DOHH2 (cell line): ENCODE results near the gene CCDC137.

Source experiments
- H3F3A ChIP-seq: fragments of 200-600 bp; sonication (generic), shearing (Covaris generic); 2 replicates; pipeline ENCODE4 v1.6.0; 2016; ENCODE audit warnings: antibody characterized with exemption, mild to moderate bottlenecking; ENCODE audit not compliant: control insufficient read depth, insufficient read depth
- H3K27ac ChIP-seq: fragments of 200-600 bp; sonication (generic); 2 replicates; pipeline ENCODE4 v1.5.1; 2014; ENCODE audit warnings: low read depth, mild to moderate bottlenecking, low read length, moderate library complexity
- H3K27me3 ChIP-seq: fragments of 200-600 bp; sonication (generic); 2 replicates; pipeline ENCODE4 v1.6.1; 2014; ENCODE audit warnings: mild to moderate bottlenecking, low read length, mixed read lengths; ENCODE audit not compliant: control insufficient read depth
- H3K36me3 ChIP-seq: fragments of 200-600 bp; sonication (generic); 2 replicates; pipeline ENCODE4 v1.6.1; 2014; ENCODE audit warnings: mild to moderate bottlenecking, low read length, moderate library complexity, mixed read lengths; ENCODE audit not compliant: control insufficient read depth
- H3K4me1 ChIP-seq: fragments of 200-600 bp; sonication (generic); 2 replicates; pipeline ENCODE4 v1.6.1; 2014; ENCODE audit warnings: mild to moderate bottlenecking, low read length, mixed read lengths; ENCODE audit not compliant: control insufficient read depth
- H3K4me2 ChIP-seq: fragments of 200-600 bp; sonication (generic); 2 replicates; pipeline ENCODE4 v1.6.0; 2014; ENCODE audit warnings: mild to moderate bottlenecking, low read length, moderate library complexity
- H3K4me3 ChIP-seq: fragments of 200-600 bp; sonication (generic); 2 replicates; pipeline ENCODE4 v1.5.1; 2014; ENCODE audit warnings: mild to moderate bottlenecking, low read length, mixed read lengths
- H3K79me2 ChIP-seq: fragments of 200-600 bp; sonication (generic); 2 replicates; pipeline ENCODE4 v1.6.1; 2014; ENCODE audit warnings: mild to moderate bottlenecking, low read length, mixed read lengths; ENCODE audit not compliant: control insufficient read depth
- H3K9me2 ChIP-seq: fragments of 200-600 bp; sonication (generic); replicated peaks from 2 replicates; pipeline ENCODE4 v1.6.1; 2014; ENCODE audit warnings: mild to moderate bottlenecking, low read length, mixed read lengths; ENCODE audit not compliant: control insufficient read depth
- H3K9me3 ChIP-seq: fragments of 200-600 bp; sonication (generic); 2 replicates; pipeline ENCODE4 v1.6.1; 2014; ENCODE audit warnings: antibody characterized with exemption, low read length, mixed read lengths; ENCODE audit not compliant: control insufficient read depth, insufficient read depth
- H4K20me1 ChIP-seq: fragments of 200-600 bp; sonication (generic); 2 replicates; pipeline ENCODE4 v1.6.0; 2014; ENCODE audit warnings: low read depth, mild to moderate bottlenecking, antibody characterized with exemption, low read length, moderate library complexity; ENCODE audit not compliant: control insufficient read depth, insufficient read depth
- EZH2phosphoT487 ChIP-seq: fragments of 200-600 bp; sonication (generic); IDR thresholded peaks from 2 replicates; pipeline ENCODE4 v1.6.1; 2017; ENCODE audit warnings: borderline replicate concordance, mild to moderate bottlenecking, antibody characterized with exemption, low read length, moderate library complexity, mixed read lengths
- TF ChIP-seq, protein P1 (sequence below): fragments of 200-600 bp; sonication (generic); IDR thresholded peaks from one replicate; pipeline ENCODE4 v1.5.1; 2014; ENCODE audit warnings: antibody characterized with exemption, mild to moderate bottlenecking, low read depth, low read length; ENCODE audit not compliant: poor library complexity, severe bottlenecking

Gene CCDC137

DNA sequence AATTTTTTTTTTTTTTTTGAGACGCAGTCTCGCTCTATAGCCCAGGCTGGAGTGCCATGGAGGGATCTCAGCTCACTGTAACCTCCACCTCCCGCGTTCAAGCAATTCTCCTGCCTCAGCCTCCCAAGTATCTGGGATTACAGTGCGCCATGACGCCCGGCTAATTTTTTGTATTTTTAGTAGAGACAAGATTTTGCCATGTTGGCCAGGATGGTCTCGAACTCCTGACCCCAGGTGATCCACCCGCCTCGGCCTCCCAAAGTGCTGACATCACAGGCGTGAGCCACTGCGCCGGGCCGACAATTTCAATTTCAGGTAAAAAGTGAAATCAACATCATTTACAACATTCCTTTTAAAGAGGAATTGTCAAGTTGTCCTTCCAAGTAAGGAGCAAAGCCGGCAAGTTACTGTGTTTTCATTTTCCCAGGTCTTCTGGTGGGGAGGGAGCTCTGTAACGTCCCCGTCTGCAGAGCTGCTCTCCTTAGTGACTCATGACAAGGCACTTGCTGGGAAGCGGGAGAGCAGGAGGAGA is 30.5 kb upstream of the CCDC137 start:
- Histone ChIP-seq H3K9me2 (no peaks in the 10 kb centered on the region), H4K20me1 (no peaks in the 10 kb centered on the region; the same call in 1 of the 2 replicates), H3K27ac (peak overlapping the region; percentile 73), H3K36me3 (peaks cover 26% of the 10 kb centered on the region), H3F3A (peaks cover 14% of the 10 kb centered on the region), H3K4me3 (peak overlapping the region; percentile 91), H3K9me3 (no peaks in the 10 kb centered on the region), H3K79me2 (peaks cover 55% of the 10 kb centered on the region), H3K4me2 (peak overlapping the region; percentile 89), H3K27me3 (no peaks in the 10 kb centered on the region), H3K4me1 (peaks cover 36% of the 10 kb centered on the region)
- TF ChIP-seq EZH2phosphoT487 = no peak
- TF ChIP-seq, protein P1, sequence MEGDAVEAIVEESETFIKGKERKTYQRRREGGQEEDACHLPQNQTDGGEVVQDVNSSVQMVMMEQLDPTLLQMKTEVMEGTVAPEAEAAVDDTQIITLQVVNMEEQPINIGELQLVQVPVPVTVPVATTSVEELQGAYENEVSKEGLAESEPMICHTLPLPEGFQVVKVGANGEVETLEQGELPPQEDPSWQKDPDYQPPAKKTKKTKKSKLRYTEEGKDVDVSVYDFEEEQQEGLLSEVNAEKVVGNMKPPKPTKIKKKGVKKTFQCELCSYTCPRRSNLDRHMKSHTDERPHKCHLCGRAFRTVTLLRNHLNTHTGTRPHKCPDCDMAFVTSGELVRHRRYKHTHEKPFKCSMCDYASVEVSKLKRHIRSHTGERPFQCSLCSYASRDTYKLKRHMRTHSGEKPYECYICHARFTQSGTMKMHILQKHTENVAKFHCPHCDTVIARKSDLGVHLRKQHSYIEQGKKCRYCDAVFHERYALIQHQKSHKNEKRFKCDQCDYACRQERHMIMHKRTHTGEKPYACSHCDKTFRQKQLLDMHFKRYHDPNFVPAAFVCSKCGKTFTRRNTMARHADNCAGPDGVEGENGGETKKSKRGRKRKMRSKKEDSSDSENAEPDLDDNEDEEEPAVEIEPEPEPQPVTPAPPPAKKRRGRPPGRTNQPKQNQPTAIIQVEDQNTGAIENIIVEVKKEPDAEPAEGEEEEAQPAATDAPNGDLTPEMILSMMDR = no peak

DNA sequence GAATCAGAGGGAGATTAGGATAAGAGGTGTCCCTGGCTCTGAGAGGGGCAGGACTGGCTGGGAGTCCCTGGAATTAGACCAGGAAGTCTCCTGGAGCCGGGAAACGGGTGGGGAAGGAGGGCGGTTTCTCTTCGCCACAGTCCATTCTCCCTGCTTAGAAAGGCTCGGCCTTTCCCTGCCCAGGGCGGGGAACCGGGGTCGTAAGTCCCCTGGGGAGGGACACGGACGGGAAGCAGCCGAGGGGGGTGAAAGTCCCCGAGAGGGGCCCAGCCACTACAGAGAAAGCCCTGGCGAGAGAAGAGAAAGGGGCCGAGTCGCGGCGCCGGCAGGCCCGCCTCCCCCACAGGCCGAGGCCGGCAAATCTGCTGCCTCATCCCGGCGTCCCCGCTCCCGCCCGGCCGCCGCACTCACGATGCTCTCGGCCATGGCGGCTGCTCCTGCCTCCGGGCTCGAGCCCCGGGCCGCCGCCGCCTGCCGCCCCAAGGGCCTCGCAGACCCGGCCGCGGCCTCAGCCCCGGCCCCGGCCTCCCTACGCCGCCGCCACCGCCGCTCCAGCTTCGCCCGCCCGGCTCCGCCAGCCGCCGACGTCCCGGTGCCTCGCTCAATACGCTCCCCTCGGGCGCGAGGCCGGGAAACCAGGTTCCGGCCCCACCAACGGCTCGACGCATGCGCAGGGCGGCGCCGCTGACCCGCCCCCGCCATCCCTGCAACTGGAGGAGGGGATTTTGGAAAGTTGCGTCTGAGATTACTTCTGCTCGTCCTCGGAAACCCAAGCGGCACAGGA is 29.8 kb upstream of the CCDC137 start, which contains the start of the genes NPLOC4 and TSPAN10:
NPLOC4 (minus strand) TSS at position 608 of the 784 bp plus-strand sequence; CDS start at position 426, 182 bp downstream.
TSPAN10 (plus strand) TSS at position 692 of the 784 bp plus-strand sequence. CDS start 5,217 bp downstream, outside the sequence.
- Histone ChIP-seq H3K4me2 (peak within 1 kb of the TSS; percentile 89), H3K4me1 (peaks cover 36% of the 10 kb centered on the region), H4K20me1 (no peaks in the 10 kb centered on the region; the same call in 1 of the 2 replicates), H3K9me2 (no peaks in the 10 kb centered on the region), H3K9me3 (no peaks in the 10 kb centered on the region), H3F3A (peaks cover 14% of the 10 kb centered on the region), H3K36me3 (peaks cover 25% of the 10 kb centered on the region), H3K79me2 (peaks cover 51% of the 10 kb centered on the region), H3K27ac (peak within 1 kb of the TSS; percentile 73), H3K4me3 (peak within 1 kb of the TSS; percentile 91), H3K27me3 (no peaks in the 10 kb centered on the region)
- TF ChIP-seq EZH2phosphoT487 = no peak
- TF ChIP-seq, protein P1 = no peak

DNA sequence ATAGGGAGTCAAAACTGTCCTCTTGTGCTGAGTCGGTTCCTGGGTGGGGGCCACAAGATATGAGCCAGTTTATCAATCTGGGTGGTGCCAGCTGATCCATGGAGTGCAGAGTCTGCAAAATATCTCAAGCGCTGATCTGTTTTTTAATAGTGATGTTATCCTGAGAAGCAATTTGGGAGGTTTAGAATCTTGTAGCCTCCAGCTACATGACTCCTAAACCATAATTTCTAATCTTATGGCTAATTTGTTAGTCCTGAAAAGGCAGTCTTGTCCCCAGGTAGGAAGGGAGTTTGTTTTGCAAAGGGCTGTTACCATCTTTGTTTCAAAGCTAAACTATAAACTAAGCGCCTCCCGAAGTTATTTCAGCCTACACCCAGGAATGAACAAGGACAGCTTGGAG is 27.9 kb upstream of the CCDC137 start:
- Histone ChIP-seq H3F3A (peaks cover 9% of the 10 kb centered on the region), H3K27ac (no peak overlapping the region), H4K20me1 (no peaks in the 10 kb centered on the region), H3K36me3 (peaks cover 13% of the 10 kb centered on the region), H3K9me3 (no peaks in the 10 kb centered on the region), H3K79me2 (peaks cover 31% of the 10 kb centered on the region), H3K4me3 (no peak overlapping the region), H3K9me2 (no peaks in the 10 kb centered on the region), H3K27me3 (no peaks in the 10 kb centered on the region), H3K4me2 (no peak overlapping the region), H3K4me1 (peaks cover 25% of the 10 kb centered on the region)
- no peak for TF ChIP-seq EZH2phosphoT487
- TF ChIP-seq, protein P1 = no peak
